ENCODE data around the gene SRSF8. TPM values are rescaled to one million over a fixed set of nuclear protein-coding genes. Genes with fewer than 3 reads are reported as not detected.

SRSF8 gene
- total and polyA plus RNA-seq, 2 donors (not counting 3 experiments of a cell fraction or from before 2014, with no cell fraction given): 21.9 to 31.3 TPM

- no peak for DNase-seq (ENCODE audit: low read depth, low spot score)
- CTCF ChIA-PET: interaction anchor here (0.6 to 6.7 kb wide), 8 partner anchors 10 to 1356 kb away, joined by 4 to 96 read pairs (median 19); partner anchors contain the start of gene ENDOD1
Observed at GRCh38 chr11:95070471-95070870, 3.8 kb downstream of the SRSF8 start.

GRCh38 chr11:95072948-95073347 is 6.2 kb downstream of the SRSF8 start:
- no peak overlapping the region for H3K27ac ChIP-seq (ENCODE audit: insufficient read depth, low read depth, low read length)
- CTCF ChIA-PET: interaction anchor here (0.8 to 6.7 kb wide), 8 partner anchors 8 to 632 kb away, joined by 3 to 91 read pairs (median 6); partner anchors contain the start of gene ENDOD1
- intact Hi-C loops (cut with micrococcal nuclease) (no loop called here), dilution Hi-C loops (cut with MboI; ENCODE audit: extremely low pct_ligation_motif_present, low sequenced_read_pairs) (no loop called here)
- no peaks in the 10 kb centered on the region for H4K20me1 ChIP-seq (replicated peaks; ENCODE audit: control insufficient read depth, extremely low read depth, insufficient read depth, low read length)
- H3K4me2 ChIP-seq (ENCODE audit: insufficient read depth, low read length): no peak overlapping the region
- H3K27me3 ChIP-seq (ENCODE audit: control insufficient read depth in 2 of 2, insufficient read depth in 2 of 2, low read length in 2 of 2): no peaks in the 10 kb centered on the region
- no peaks in the 10 kb centered on the region for H3K9me3 ChIP-seq (replicated peaks; ENCODE audit: control insufficient read depth, insufficient read depth, low read length)
- POLR2A ChIA-PET: no interaction called here
- FAIRE-seq (no peak), DNase-seq (ENCODE audit: low read depth, low spot score) (no peak)
- no TSS peak for BruUV-seq (replicated peaks)
- TF ChIP-seq GATA2 (IDR thresholded peaks at IDR 0.05; ENCODE audit: insufficient read depth, insufficient read length, low read depth, low read length) (no peak), POLR2A (IDR thresholded peaks at IDR 0.05; ENCODE audit: low read depth, low read length) (no peak), MAX (IDR thresholded peaks at IDR 0.05; ENCODE audit: insufficient read depth, insufficient read length) (no peak), MYC (IDR thresholded peaks at IDR 0.05; ENCODE audit: low read depth, low read length) (no peak), JUN (IDR thresholded peaks at IDR 0.05; ENCODE audit: borderline replicate concordance, insufficient read depth, insufficient read length, low read depth) (no peak), POLR2AphosphoS5 (IDR thresholded peaks at IDR 0.05; ENCODE audit: insufficient read depth, low read depth, low read length) (no peak), EZH2 (IDR thresholded peaks at IDR 0.05; ENCODE audit: borderline replicate concordance, low read depth, low read length, severe bottlenecking) (no peak), FOS (IDR thresholded peaks at IDR 0.05; ENCODE audit: borderline replicate concordance, insufficient read depth, low read length) (no peak), CTCF (IDR thresholded peaks at IDR 0.05; ENCODE audit: extremely low read depth in 1 of 2, insufficient read depth in 1 of 2, low read depth in 1 of 2, low read length in 2 of 2) (no peak)
- no peak overlapping the region for H3K9ac ChIP-seq (replicated peaks; ENCODE audit: extremely low read depth, insufficient read depth, low read length)
- H3K4me3 ChIP-seq (replicated peaks in 1 of 3; ENCODE audit: insufficient read depth in 1 of 3, low read depth in 1 of 3, low read length in 3 of 3): no peak overlapping the region
- H3K9me1 ChIP-seq (replicated peaks; ENCODE audit: control insufficient read depth, extremely low read depth, insufficient read depth, low read length): no peaks in the 10 kb centered on the region
- peaks cover 11% of the 10 kb centered on the region for H3K79me2 ChIP-seq (ENCODE audit: control insufficient read depth, insufficient read depth, low read length)
- no peaks in the 10 kb centered on the region for H3K36me3 ChIP-seq (ENCODE audit: control insufficient read depth in 2 of 2, extremely low read depth in 1 of 2, insufficient read depth in 2 of 2, low read length in 2 of 2)
- H3K4me1 ChIP-seq (ENCODE audit: control insufficient read depth, extremely low read depth, insufficient read depth, low read length): peaks cover 23% of the 10 kb centered on the region
- H2AFZ ChIP-seq (ENCODE audit: low read depth, low read length): no peak overlapping the region

More at GRCh38 chr11:95070471-95070870, 3.8 kb downstream of the SRSF8 start:
- H3K9ac ChIP-seq (replicated peaks; ENCODE audit: extremely low read depth, insufficient read depth, low read length): no peak overlapping the region
- intact Hi-C loops (cut with micrococcal nuclease) (no loop called here), dilution Hi-C loops (cut with MboI; ENCODE audit: extremely low pct_ligation_motif_present, low sequenced_read_pairs) (no loop called here)
- no peaks in the 10 kb centered on the region for H4K20me1 ChIP-seq (replicated peaks; ENCODE audit: control insufficient read depth, extremely low read depth, insufficient read depth, low read length)
- H3K36me3 ChIP-seq (ENCODE audit: control insufficient read depth in 2 of 2, extremely low read depth in 1 of 2, insufficient read depth in 2 of 2, low read length in 2 of 2): no peaks in the 10 kb centered on the region
- H3K4me2 ChIP-seq (ENCODE audit: insufficient read depth, low read length): no peak overlapping the region
- no peak overlapping the region for H2AFZ ChIP-seq (ENCODE audit: low read depth, low read length)
- no peak overlapping the region for H3K27ac ChIP-seq (ENCODE audit: insufficient read depth, low read depth, low read length)
- H3K9me1 ChIP-seq (replicated peaks; ENCODE audit: control insufficient read depth, extremely low read depth, insufficient read depth, low read length): no peaks in the 10 kb centered on the region
- BruUV-seq (replicated peaks): no TSS peak
- peaks cover 28% of the 10 kb centered on the region for H3K4me1 ChIP-seq (ENCODE audit: control insufficient read depth, extremely low read depth, insufficient read depth, low read length)
- FAIRE-seq: no peak
- peaks cover 16% of the 10 kb centered on the region for H3K79me2 ChIP-seq (ENCODE audit: control insufficient read depth, insufficient read depth, low read length)
- POLR2A ChIA-PET: no interaction called here
- no peaks in the 10 kb centered on the region for H3K27me3 ChIP-seq (ENCODE audit: control insufficient read depth in 2 of 2, insufficient read depth in 2 of 2, low read length in 2 of 2)
- no peaks in the 10 kb centered on the region for H3K9me3 ChIP-seq (replicated peaks; ENCODE audit: control insufficient read depth, insufficient read depth, low read length)
- TF ChIP-seq CTCF (IDR thresholded peaks at IDR 0.05; ENCODE audit: extremely low read depth in 1 of 2, insufficient read depth in 1 of 2, low read depth in 1 of 2, low read length in 2 of 2): no peak
- TF ChIP-seq FOS (IDR thresholded peaks at IDR 0.05; ENCODE audit: borderline replicate concordance, insufficient read depth, low read length): no peak
- no peak overlapping the region for H3K4me3 ChIP-seq (replicated peaks in 1 of 3; ENCODE audit: insufficient read depth in 1 of 3, low read depth in 1 of 3, low read length in 3 of 3)
